Measurements from ENCODE around the gene ACAD10. TPM values are rescaled to one million over a fixed set of nuclear protein-coding genes. Genes with fewer than 3 reads are reported as not detected.

The ACAD10 gene
- total and polyA plus RNA-seq, 2 of the 13 experiments (the other 11 are each of a cell fraction or from before 2014, with no cell fraction given): 15.2 to 16.3 TPM

GRCh38 chr12:111677186-111677585 is 8.7 kb upstream of the ACAD10 start:
- no peak for FAIRE-seq
- no peak overlapping the region for H2AFZ ChIP-seq (ENCODE audit: low read length)
- TSS peak; percentile 18 for BruUV-seq (replicated peaks)
- CTCF ChIA-PET (ENCODE audit: low intra/inter-chr PET ratio, low total read pairs): no interaction called here
- in situ Hi-C loops (cut with HindIII; ENCODE audit: extremely low pct_ligation_motif_present, low pct_unique_long_range_greater_than_20kb): loop anchor here (10.0 kb wide), 1 partner anchor 282 kb away; no protein-coding TSS in a partner anchor
- peaks cover 13 to 79% of the 10 kb centered on the region in 2 experiments for H3K36me3 ChIP-seq (replicated peaks in 1 of 2; ENCODE audit: control insufficient read depth in 1 of 2, insufficient read depth in 2 of 2, low read length in 2 of 2)
- POLR2A ChIA-PET: no interaction called here
- TF ChIP-seq FOXA3 (CRISPR knock-in tag; IDR thresholded peaks at IDR 0.05) (no peak), NFKBIZ (CRISPR knock-in tag; IDR thresholded peaks at IDR 0.05) (no peak), ZKSCAN8 (CRISPR knock-in tag; IDR thresholded peaks at IDR 0.05; ENCODE audit: borderline replicate concordance) (no peak), FOXP4 (CRISPR knock-in tag; IDR thresholded peaks at IDR 0.05) (no peak), EP300 (IDR thresholded peaks at IDR 0.05; ENCODE audit: low read depth in 2 of 2, low read length in 2 of 2) (no peak), EP300 (CRISPR knock-in tag; IDR thresholded peaks at IDR 0.05; ENCODE audit: borderline replicate concordance) (no peak), NFE2L2 (IDR thresholded peaks at IDR 0.05; ENCODE audit: low read length) (no peak), CHCHD3 (CRISPR knock-in tag; IDR thresholded peaks at IDR 0.05) (no peak)
- H3K79me2 ChIP-seq (ENCODE audit: insufficient read depth, low read length): no peaks in the 10 kb centered on the region
- 97% methylated on average over 5 of the region's 5 CpGs for WGBS (ENCODE audit: low lambda C conversion rate)
- no peak overlapping the region for H3K27ac ChIP-seq (ENCODE audit: extremely low read length, insufficient read depth, low read length)
- intact Hi-C loops (cut with micrococcal nuclease; ENCODE audit: unreplicated experiment): loop anchor here (10.0 kb wide), 1 partner anchor 142 kb away; no protein-coding TSS in a partner anchor
- no peak overlapping the region for H3K4me2 ChIP-seq (ENCODE audit: low read depth, low read length)
- no peaks in the 10 kb centered on the region for H3K9me3 ChIP-seq (ENCODE audit: low read length)
- no peaks in the 10 kb centered on the region; the same call in 1 of the 2 replicates for H3K4me1 ChIP-seq (ENCODE audit: insufficient read depth, low read length)
- no peaks in the 10 kb centered on the region; a peak in 1 of 5 replicates for H3K27me3 ChIP-seq (ENCODE audit: control insufficient read depth in 1 of 2, insufficient read depth in 2 of 2, low read length in 2 of 2)
- no peak overlapping the region for H3K9ac ChIP-seq (ENCODE audit: insufficient read depth, low read depth, low read length)
- ATAC-seq: no peak
- no peaks in the 10 kb centered on the region for H4K20me1 ChIP-seq (ENCODE audit: insufficient read depth, low read length)
- DNase-seq (ENCODE audit: low spot score): no peak
- H3K4me3 ChIP-seq (replicated peaks in 1 of 3; ENCODE audit: insufficient read depth in 1 of 3, low read depth in 2 of 3, low read length in 3 of 3): no peak overlapping the region

Data from HepG2 (cell line).